Activated CD8-positive, alpha-beta T cell treated with anti-CD3 and anti-CD28 coated beads for 36 hours (primary cell): ENCODE results near the gene AGA. TPM values are rescaled to one million over a fixed set of nuclear protein-coding genes. Genes with fewer than 3 reads are reported as not detected.

Experiments
- ATAC-seq: fragments of 200-7000 bp; cut with Tn5 transposase; one replicate; pipeline ENCODE4 v1.10.0; 2021; ENCODE audit warnings: mild to moderate bottlenecking, moderate library complexity
- CTCF ChIA-PET: fragments of 350-600 bp; sonication (Branson Sonifier 250); formaldehyde crosslinking; loops from one replicate; lab custom pipeline; 2021; ENCODE audit warnings: antibody characterized with exemption; lab: Charles Lee
- POLR2A ChIA-PET: fragments of 350-600 bp; sonication (Branson Sonifier 250); formaldehyde crosslinking; loops from one replicate; lab custom pipeline; 2021; ENCODE audit warnings: antibody characterized with exemption; lab: Charles Lee
- DNase-seq: peaks from one replicate; pipeline ENCODE4 v3.0.0-alpha.2; 2020
- H3K27ac Mint-ChIP-seq: one replicate; pipeline ENCODE4 v1.8.0; 2021; ENCODE audit warnings: mild to moderate bottlenecking, mixed read lengths
- H3K27me3 Mint-ChIP-seq: one replicate; pipeline ENCODE4 v1.8.0; 2021; ENCODE audit warnings: mixed read lengths
- H3K36me3 Mint-ChIP-seq: one replicate; pipeline ENCODE4 v1.8.0; 2021; ENCODE audit warnings: low read depth, mixed read lengths
- H3K4me1 Mint-ChIP-seq: one replicate; pipeline ENCODE4 v1.8.0; 2021; ENCODE audit warnings: low read depth, mixed read lengths
- H3K4me3 Mint-ChIP-seq: one replicate; pipeline ENCODE4 v1.8.0; 2021; ENCODE audit warnings: mild to moderate bottlenecking, moderate library complexity, mixed read lengths
- H3K9me3 Mint-ChIP-seq: one replicate; pipeline ENCODE4 v1.8.0; 2021; ENCODE audit warnings: mixed read lengths
- intact Hi-C: fragments of 100-400 bp; cut with micrococcal nuclease; formaldehyde crosslinking; loops from one replicate; pipeline ENCODE4 v1.10.0; 2022
- total RNA-seq, 2 experiments: library from RNA; stranded (reverse); gene quantifications; one replicate each; pipeline ENCODE4 v1.2.3, GENCODE V29; 2021
- TF ChIP-seq, protein P1 (sequence below): fragments of 200-600 bp; IDR thresholded peaks from one replicate; pipeline ENCODE4 v1.8.0; 2022; ENCODE audit warnings: antibody characterized with exemption, mild to moderate bottlenecking

AGA gene
- total RNA-seq, 2 experiments from 2014 or later, result 19.7 to 21.8 TPM

DNA sequence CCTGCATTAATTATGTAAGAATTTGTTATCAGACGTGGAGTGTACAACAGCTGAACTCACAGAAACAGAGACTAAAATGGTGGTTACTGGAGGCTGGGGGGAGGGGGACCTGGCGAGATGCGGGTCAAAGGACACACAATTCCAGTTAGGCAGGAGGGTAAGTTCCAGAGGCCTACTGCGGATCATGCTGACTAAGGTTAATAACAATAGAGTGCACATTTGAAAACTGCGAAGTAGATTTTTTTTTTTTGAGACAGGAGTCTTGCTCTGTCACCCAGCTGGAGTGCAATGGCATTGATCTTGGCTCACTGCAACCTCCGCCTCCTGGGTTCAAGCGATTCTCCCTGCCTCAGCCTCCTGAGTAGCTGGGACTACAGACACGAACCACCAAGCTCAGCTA, 7.6 kb downstream of the AGA start:
- intact Hi-C loops, result no loop called here
- no peaks in the 10 kb centered on the region for H3K27me3 Mint-ChIP-seq
- ATAC-seq (no peak), DNase-seq (no peak)
- ChIA-PET POLR2A (interaction anchor here (0.6 kb wide), 1 partner anchor 21 kb away, joined by 3 read pairs; no protein-coding TSS in a partner anchor), CTCF (no interaction called here)
- no peaks in the 10 kb centered on the region for H3K9me3 Mint-ChIP-seq
- peaks cover 3% of the 10 kb centered on the region for H3K4me1 Mint-ChIP-seq
- H3K36me3 Mint-ChIP-seq, result peaks cover 32% of the 10 kb centered on the region
- H3K27ac Mint-ChIP-seq, result no peak overlapping the region
- H3K4me3 Mint-ChIP-seq, result no peak overlapping the region
- TF ChIP-seq, protein P1, sequence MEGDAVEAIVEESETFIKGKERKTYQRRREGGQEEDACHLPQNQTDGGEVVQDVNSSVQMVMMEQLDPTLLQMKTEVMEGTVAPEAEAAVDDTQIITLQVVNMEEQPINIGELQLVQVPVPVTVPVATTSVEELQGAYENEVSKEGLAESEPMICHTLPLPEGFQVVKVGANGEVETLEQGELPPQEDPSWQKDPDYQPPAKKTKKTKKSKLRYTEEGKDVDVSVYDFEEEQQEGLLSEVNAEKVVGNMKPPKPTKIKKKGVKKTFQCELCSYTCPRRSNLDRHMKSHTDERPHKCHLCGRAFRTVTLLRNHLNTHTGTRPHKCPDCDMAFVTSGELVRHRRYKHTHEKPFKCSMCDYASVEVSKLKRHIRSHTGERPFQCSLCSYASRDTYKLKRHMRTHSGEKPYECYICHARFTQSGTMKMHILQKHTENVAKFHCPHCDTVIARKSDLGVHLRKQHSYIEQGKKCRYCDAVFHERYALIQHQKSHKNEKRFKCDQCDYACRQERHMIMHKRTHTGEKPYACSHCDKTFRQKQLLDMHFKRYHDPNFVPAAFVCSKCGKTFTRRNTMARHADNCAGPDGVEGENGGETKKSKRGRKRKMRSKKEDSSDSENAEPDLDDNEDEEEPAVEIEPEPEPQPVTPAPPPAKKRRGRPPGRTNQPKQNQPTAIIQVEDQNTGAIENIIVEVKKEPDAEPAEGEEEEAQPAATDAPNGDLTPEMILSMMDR, result no peak

DNA sequence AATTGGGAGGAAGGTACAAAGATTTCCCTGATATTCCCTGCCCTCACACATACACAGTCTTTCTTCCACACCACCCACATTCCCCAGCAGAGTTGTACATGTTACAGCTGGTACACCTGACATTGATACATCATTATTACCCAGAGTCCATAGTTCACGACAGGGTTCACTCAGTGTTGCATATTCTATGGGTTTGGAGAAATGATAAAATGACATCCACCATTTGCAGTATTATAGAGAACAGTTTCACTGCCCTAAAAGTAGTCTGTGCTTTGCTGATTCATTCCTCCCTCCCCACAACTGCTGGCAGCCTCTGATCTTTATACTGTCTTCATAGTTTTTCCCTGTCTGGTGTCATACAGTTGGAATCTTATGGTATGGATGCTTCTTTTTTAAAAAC, 15.0 kb downstream of the AGA start:
- Mint-ChIP-seq H3K4me3 (no peak overlapping the region), H3K36me3 (peaks cover 2% of the 10 kb centered on the region), H3K27ac (no peak overlapping the region), H3K4me1 (no peaks in the 10 kb centered on the region), H3K9me3 (no peaks in the 10 kb centered on the region), H3K27me3 (no peaks in the 10 kb centered on the region)
- TF ChIP-seq, protein P1, result no peak
- POLR2A ChIA-PET, result interaction anchor here (0.6 kb wide), 1 partner anchor 116 kb away, joined by 3 read pairs; no protein-coding TSS in a partner anchor
- CTCF ChIA-PET, result no interaction called here
- intact Hi-C loops, result no loop called here
- no peak for DNase-seq
- ATAC-seq, result no peak

DNA sequence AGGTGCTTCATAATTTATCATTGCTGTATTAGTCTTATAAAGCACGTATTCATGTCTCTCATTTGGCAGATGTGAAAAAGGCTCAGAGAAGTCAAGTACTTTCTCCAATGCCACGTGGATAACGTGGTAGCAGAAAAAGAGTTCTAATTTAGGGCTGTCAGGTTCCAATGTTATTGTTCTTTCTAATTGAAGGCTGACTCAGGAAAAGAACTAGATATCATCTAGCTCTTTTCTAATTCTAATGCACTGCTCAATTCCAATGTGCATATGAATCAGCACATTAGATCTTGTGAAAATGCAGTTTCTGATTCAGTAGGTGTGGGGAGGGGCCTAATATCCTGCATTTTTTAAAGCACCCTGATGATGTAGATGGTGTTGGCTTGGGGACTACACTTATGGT, 22.8 kb downstream of the AGA start:
- Mint-ChIP-seq H3K27me3 (no peaks in the 10 kb centered on the region), H3K4me3 (no peak overlapping the region), H3K9me3 (peaks cover 8% of the 10 kb centered on the region), H3K36me3 (peaks cover 4% of the 10 kb centered on the region), H3K4me1 (no peaks in the 10 kb centered on the region), H3K27ac (no peak overlapping the region)
- no peak for DNase-seq
- ChIA-PET POLR2A (no interaction called here), CTCF (no interaction called here)
- TF ChIP-seq, protein P1, result no peak
- ATAC-seq, result no peak
- intact Hi-C loops, result no loop called here

DNA sequence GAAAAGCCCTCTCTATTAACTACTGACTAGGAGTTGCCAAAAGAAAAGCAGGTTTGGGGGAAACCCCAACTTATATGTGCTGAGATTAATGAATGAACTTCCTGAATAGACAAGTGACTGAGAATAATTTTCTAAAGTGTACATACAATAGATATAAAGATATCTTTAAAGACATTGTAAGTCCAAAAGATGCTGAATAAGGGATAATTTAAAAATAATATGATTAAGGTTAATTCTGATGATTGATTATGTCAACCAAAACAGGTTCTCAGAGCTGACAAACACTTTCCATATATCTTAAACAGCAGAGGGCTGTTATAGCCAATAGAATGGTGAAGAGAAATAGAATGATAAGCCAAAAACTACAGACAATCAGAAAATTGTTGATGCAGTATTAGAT, 28.6 kb downstream of the AGA start:
- Mint-ChIP-seq H3K36me3 (no peaks in the 10 kb centered on the region), H3K27ac (no peak overlapping the region), H3K27me3 (no peaks in the 10 kb centered on the region), H3K4me3 (no peak overlapping the region), H3K4me1 (no peaks in the 10 kb centered on the region), H3K9me3 (no peaks in the 10 kb centered on the region)
- DNase-seq (no peak), ATAC-seq (no peak)
- TF ChIP-seq, protein P1, result no peak
- intact Hi-C loops, result no loop called here
- CTCF ChIA-PET, result no interaction called here
- POLR2A ChIA-PET, result interaction anchor here (0.6 kb wide), 2 partner anchors 21 to 43 kb away, joined by 3 read pairs; no protein-coding TSS in a partner anchor

DNA sequence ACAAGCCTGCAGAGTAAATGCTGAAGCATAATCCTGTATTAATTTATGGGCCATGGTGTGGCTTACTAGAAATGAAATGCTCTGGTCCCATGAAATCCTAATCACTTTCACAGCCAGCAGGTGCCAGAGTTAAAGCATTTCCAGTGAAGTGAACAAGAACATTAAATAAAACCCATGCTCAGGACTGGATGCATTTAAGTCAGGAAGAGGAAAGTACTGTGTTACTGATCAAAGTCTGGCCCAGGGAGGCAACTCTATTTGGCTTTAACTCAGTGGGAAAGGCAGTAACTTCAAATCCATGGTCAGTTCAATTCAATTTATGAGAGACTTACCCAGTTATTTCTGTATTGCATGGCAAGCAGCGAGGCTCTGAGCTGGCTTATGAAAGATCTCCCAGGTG, 29.2 kb downstream of the AGA start:
- H3K4me1 Mint-ChIP-seq, result no peaks in the 10 kb centered on the region
- intact Hi-C loops, result no loop called here
- no peaks in the 10 kb centered on the region for H3K27me3 Mint-ChIP-seq
- H3K36me3 Mint-ChIP-seq, result no peaks in the 10 kb centered on the region
- POLR2A ChIA-PET, result no interaction called here
- no peak overlapping the region for H3K27ac Mint-ChIP-seq
- DNase-seq (no peak), ATAC-seq (no peak)
- no peak overlapping the region for H3K4me3 Mint-ChIP-seq
- no peaks in the 10 kb centered on the region for H3K9me3 Mint-ChIP-seq
- CTCF ChIA-PET, result no interaction called here
- TF ChIP-seq, protein P1, result no peak
